ENCODE measurements around the gene PDE9A.

Gene PDE9A

GRCh38 chr21:42761776-42762335, 108.4 kb downstream of the PDE9A start:
- TF ChIP-seq CTCF (IDR thresholded peaks at IDR 0.05; ENCODE audit: low read depth, low read length, missing control alignments): no peak
- no peak overlapping the region for H3K4me3 ChIP-seq (ENCODE audit: low read depth, low read length)
- in situ Hi-C loops (cut with HindIII; ENCODE audit: low sequenced_read_pairs): no loop called here
- no peak for DNase-seq (ENCODE audit: low read depth)

- in situ Hi-C loops (cut with HindIII; ENCODE audit: low sequenced_read_pairs): no loop called here
- TF ChIP-seq CTCF (IDR thresholded peaks at IDR 0.05; ENCODE audit: low read depth, low read length, missing control alignments): no peak
- DNase-seq (ENCODE audit: low read depth): no peak
Observed at GRCh38 chr21:42763581-42764442, 110.4 kb downstream of the PDE9A start.

GRCh38 chr21:42764443-42764760, 111.0 kb downstream of the PDE9A start:
- TF ChIP-seq CTCF (IDR thresholded peaks at IDR 0.05; ENCODE audit: low read depth, low read length, missing control alignments): no peak
- H3K4me3 ChIP-seq (ENCODE audit: low read depth, low read length): no peak overlapping the region
- in situ Hi-C loops (cut with HindIII; ENCODE audit: low sequenced_read_pairs): no loop called here
- DNase-seq (ENCODE audit: low read depth): no peak

More at GRCh38 chr21:42763581-42764442, 110.4 kb downstream of the PDE9A start:
- no peak overlapping the region for H3K4me3 ChIP-seq (ENCODE audit: low read depth, low read length)

- no peak for DNase-seq (ENCODE audit: low read depth)
- no peak for TF ChIP-seq CTCF (IDR thresholded peaks at IDR 0.05; ENCODE audit: low read depth, low read length, missing control alignments)
- H3K4me3 ChIP-seq (ENCODE audit: low read depth, low read length): no peak overlapping the region
- in situ Hi-C loops (cut with HindIII; ENCODE audit: low sequenced_read_pairs): no loop called here
Observed at GRCh38 chr21:42764883-42765282, 111.5 kb downstream of the PDE9A start.

- TF ChIP-seq CTCF (IDR thresholded peaks at IDR 0.05; ENCODE audit: low read depth, low read length, missing control alignments): no peak
- in situ Hi-C loops (cut with HindIII; ENCODE audit: low sequenced_read_pairs): no loop called here
Observed at GRCh38 chr21:42765656-42766055, 112.2 kb downstream of the PDE9A start.

GRCh38 chr21:42766739-42767560, 113.5 kb downstream of the PDE9A start:
- no peak for TF ChIP-seq CTCF (IDR thresholded peaks at IDR 0.05; ENCODE audit: low read depth, low read length, missing control alignments)
- H3K4me3 ChIP-seq (ENCODE audit: low read depth, low read length): no peak overlapping the region
- in situ Hi-C loops (cut with HindIII; ENCODE audit: low sequenced_read_pairs): no loop called here
- DNase-seq (ENCODE audit: low read depth): no peak

More at GRCh38 chr21:42765656-42766055, 112.2 kb downstream of the PDE9A start:
- H3K4me3 ChIP-seq (ENCODE audit: low read depth, low read length): no peak overlapping the region
- no peak for DNase-seq (ENCODE audit: low read depth)

Data from astrocyte of the cerebellum (primary cell).